ENCODE data around the gene TEX53. TPM values are rescaled to one million over a fixed set of nuclear protein-coding genes. Genes with fewer than 3 reads are reported as not detected.

TEX53 gene
- total RNA-seq, 1 experiment from 2014 or later, result not detected

GRCh38 chr9:114638404-114638803 is 19.2 kb downstream of the TEX53 start:
- H3K36me3 ChIP-seq (ENCODE audit: control insufficient read depth in 1 of 2, insufficient read depth in 2 of 2, low read length in 2 of 2), result no peaks in the 10 kb centered on the region; a peak in 1 of 4 replicates
- H3K27ac ChIP-seq (ENCODE audit: low read depth, low read length), result no peak overlapping the region
- no peaks in the 10 kb centered on the region for H3K79me2 ChIP-seq (ENCODE audit: insufficient read depth, low read length)
- ChIA-PET RAD21 (ENCODE audit: low non-redundant PET in 1 of 2, low total read pairs in 2 of 2, uncharacterized antibody in 2 of 2, unreplicated experiment in 2 of 2) (no interaction called here), CTCF (interaction anchor here (1.2 kb wide), 1 partner anchor 15 kb away, joined by 4 read pairs; no protein-coding TSS in a partner anchor), POLR2A (no interaction called here)
- H4K20me1 ChIP-seq (ENCODE audit: insufficient read depth), result no peaks in the 10 kb centered on the region
- no peaks in the 10 kb centered on the region for H3K27me3 ChIP-seq (ENCODE audit: insufficient read depth, low read length)
- no peaks in the 10 kb centered on the region for H3K9me2 ChIP-seq (ENCODE audit: insufficient read depth)
- H3K4me3 ChIP-seq (replicated peaks in 1 of 2; ENCODE audit: low read depth in 1 of 2, low read length in 2 of 2), result no peak overlapping the region
- H3K4me2 ChIP-seq (ENCODE audit: low read length), result no peak overlapping the region
- no peak overlapping the region for H2AFZ ChIP-seq (ENCODE audit: low read depth, low read length, poor library complexity, severe bottlenecking)
- no peak for DNase-seq (ENCODE audit: low read depth, low spot score)
- TF ChIP-seq, protein P1, sequence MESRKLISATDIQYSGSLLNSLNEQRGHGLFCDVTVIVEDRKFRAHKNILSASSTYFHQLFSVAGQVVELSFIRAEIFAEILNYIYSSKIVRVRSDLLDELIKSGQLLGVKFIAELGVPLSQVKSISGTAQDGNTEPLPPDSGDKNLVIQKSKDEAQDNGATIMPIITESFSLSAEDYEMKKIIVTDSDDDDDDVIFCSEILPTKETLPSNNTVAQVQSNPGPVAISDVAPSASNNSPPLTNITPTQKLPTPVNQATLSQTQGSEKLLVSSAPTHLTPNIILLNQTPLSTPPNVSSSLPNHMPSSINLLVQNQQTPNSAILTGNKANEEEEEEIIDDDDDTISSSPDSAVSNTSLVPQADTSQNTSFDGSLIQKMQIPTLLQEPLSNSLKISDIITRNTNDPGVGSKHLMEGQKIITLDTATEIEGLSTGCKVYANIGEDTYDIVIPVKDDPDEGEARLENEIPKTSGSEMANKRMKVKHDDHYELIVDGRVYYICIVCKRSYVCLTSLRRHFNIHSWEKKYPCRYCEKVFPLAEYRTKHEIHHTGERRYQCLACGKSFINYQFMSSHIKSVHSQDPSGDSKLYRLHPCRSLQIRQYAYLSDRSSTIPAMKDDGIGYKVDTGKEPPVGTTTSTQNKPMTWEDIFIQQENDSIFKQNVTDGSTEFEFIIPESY (IDR thresholded peaks at IDR 0.05; ENCODE audit: extremely low read depth, insufficient replicate concordance, low read length), result no peak
- TF ChIP-seq POLR2A (IDR thresholded peaks at IDR 0.05; ENCODE audit: borderline replicate concordance, extremely low read depth, insufficient read depth, insufficient read length), result no peak
- TF ChIP-seq TCF7L2 (IDR thresholded peaks at IDR 0.05; ENCODE audit: borderline replicate concordance, extremely low read depth, insufficient read depth, insufficient read length), result no peak
- TF ChIP-seq YY1 (IDR thresholded peaks at IDR 0.05; ENCODE audit: extremely low read depth, insufficient replicate concordance, low read depth, low read length), result no peak
- TF ChIP-seq REST (IDR thresholded peaks at IDR 0.05; ENCODE audit: low read depth), result no peak
- TF ChIP-seq RAD21 (IDR thresholded peaks at IDR 0.05; ENCODE audit: low read depth), result no peak
- TF ChIP-seq SIN3A (IDR thresholded peaks at IDR 0.05; ENCODE audit: low read depth), result no peak
- TF ChIP-seq EZH2phosphoT487 (IDR thresholded peaks at IDR 0.05; ENCODE audit: borderline replicate concordance), result no peak
- H3K4me1 ChIP-seq (ENCODE audit: control insufficient read depth in 1 of 2, insufficient read depth in 2 of 2, low read length in 2 of 2), result peaks cover 0 to 3% of the 10 kb centered on the region in 2 experiments; a peak in 1 of 4 replicates
- H3K9me3 ChIP-seq (ENCODE audit: control insufficient read depth in 1 of 2, insufficient read depth in 1 of 2, low read depth in 1 of 2, low read length in 2 of 2), result no peaks in the 10 kb centered on the region
- no peak for ATAC-seq
- no TSS peak for BruUV-seq (replicated peaks)
- no peak overlapping the region for H3K9ac ChIP-seq (ENCODE audit: low read length)
- intact Hi-C loops (cut with micrococcal nuclease), result no loop called here
